HG03460 (cell line): ENCODE data around the gene STIMATE.

Experiments
- ATAC-seq: cut with Tn5 transposase; IDR thresholded peaks from one replicate; pipeline ENCODE4 v1.9.1; 2021; ENCODE audit not compliant: unreplicated experiment

Gene STIMATE

DNA sequence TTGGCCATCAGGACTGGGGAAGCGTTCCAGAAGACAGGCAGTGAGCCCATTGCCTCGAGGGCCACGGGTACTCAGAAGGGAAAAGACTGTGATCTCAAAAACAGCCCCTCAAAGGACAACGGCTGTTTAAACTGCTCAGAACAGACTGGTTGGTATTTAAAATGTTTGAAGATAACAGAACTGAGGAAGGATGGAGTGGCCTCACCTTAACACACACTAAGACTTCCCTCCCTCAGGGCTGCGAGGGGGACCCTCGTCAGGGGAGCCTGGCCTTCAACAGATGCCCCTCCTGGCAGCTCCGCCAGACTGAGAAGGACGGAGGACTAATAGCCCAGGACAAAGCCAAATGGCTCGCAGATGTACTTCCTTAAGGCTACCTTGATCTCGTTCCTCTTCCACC is 2.6 kb downstream of the STIMATE start:
- ATAC-seq: no peak

DNA sequence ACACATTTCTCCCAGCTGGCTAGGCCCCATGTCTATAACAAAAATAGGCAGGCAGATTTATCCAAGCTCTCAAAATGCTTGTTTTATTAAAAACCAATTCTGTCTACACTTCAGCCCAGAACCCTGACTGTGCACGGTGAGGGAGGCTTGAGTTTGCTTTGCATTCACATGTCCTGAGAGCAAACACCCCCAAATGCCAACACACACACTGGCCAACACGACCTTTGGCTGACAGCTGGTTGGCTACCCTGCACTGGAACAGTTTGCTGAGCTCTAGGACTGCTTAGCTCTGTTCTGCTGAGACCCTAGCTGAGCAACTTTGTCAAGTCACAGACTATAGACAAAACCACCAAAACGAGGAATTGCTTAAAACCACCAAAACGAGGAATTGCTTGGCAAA is 3.6 kb downstream of the STIMATE start:
- ATAC-seq: no peak

- no peak for ATAC-seq
Observed at GRCh38 chr3:52892625-52893311, 4.6 kb downstream of the STIMATE start.

DNA sequence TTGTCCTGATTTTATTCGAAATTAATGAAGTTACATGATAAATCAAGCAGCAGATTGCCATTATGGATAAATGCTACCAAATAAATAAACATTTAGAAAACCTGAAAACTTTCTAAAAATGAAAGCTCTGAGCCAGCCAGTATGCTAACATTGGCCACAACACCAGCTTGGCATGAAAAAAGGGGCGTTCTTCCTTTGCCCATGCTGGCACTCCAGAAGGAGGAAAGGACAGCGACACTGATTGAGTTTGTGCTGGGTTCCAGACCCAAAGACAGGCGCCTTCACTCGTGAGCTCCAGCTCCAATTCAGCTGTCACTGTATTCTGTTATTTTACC is 5.1 kb downstream of the STIMATE start:
- no peak for ATAC-seq

DNA sequence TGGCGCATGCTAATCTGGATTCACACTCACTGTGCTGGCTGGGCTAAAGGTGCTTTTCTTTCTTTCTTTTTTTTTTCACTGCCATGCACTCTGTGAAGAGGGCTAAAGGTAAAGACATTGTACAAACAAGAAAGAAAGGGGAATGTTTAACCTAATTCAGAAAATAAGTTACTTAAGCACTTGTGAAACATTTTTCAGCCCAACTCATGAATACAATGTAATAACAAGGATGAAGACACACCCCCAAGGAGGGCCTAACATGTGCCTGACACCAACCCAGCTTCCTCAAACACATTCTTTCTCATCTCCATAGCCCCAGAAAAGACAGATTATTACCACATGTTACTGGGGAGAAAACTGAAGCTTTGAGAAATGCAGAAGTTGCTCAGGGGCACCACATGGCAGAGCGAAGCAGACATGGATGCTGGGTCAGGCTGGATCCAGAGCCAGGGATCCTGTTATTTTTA is 5.7 kb downstream of the STIMATE start:
- ATAC-seq: no peak

GRCh38 chr3:52891164-52891563 is 6.2 kb downstream of the STIMATE start:
- ATAC-seq: no peak

GRCh38 chr3:52890735-52891134 is 6.6 kb downstream of the STIMATE start:
- ATAC-seq: no peak

DNA sequence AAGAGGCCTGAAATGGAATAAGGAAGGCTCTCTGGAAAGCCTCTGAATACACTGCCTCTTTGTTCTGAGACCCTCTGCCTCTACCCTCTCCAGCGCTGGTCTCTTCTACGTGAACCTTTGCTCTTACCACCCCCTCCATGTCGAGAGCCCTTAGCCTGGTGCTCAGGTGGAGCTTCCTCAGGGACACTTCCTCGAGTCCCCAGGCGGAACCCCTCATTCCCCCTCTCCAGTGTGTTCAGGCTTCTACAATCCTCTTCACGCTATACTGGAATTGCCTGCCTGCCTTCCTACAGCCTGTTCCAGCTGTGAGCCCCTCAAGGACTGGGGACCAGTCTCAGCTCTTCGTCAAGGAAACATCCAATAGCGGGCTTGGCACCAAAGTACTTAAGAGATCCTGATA is 7.4 kb downstream of the STIMATE start:
- ATAC-seq: no peak

DNA sequence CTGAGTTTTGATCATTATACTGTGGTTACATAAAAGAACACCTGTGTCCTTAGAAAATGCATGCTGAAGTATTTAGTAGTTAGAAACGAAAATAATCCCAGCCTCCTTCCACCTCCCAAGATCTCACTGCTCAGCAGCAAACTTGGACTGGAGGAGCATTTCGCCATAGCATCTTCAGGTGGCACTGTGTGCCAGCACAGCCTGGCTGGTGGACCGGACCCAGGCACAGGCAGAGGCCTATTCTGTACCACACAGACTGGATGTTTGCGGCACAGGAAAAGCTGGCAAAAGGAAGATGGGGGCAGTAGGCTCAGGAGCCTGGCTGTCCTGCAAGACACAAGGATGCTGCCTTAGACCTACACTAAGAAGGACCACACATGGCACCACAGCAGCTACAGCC is 10.2 kb downstream of the STIMATE start:
- ATAC-seq: no peak

DNA sequence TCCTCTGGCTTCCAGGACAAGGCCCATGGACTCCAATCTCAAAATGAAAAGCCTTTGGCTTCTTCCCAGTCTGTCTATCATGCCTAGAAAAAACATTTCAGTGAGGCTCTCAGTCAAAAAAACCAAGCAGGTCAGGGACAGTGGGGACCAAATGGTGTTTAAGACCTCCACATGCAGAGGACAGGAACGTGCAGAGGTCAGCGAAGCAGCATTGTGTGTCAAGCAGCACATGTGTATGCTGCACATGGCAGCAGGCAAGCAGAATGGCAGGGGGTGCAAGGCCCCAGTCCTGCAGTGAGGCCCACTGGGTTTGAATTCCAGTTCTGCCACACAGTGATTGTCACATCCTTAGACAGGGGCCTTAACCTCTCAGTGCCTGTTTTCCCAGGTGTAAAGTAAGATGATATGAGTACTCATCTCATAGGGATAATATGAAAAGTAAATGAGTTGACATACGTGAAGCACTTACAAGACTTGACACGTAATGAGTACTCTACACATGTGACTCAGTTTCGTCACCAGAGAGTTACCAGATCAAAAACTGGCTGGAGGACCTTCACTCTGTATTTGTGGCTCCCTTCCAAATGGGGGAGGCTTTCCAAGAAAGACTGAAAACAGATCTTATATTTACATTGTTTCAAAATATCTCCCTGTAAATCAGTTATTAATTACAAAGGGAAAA is 11.2 kb downstream of the STIMATE start:
- no peak for ATAC-seq

- ATAC-seq: no peak
Observed at GRCh38 chr3:52882377-52882776, 15.0 kb downstream of the STIMATE start.

GRCh38 chr3:52881871-52882270 is 15.5 kb downstream of the STIMATE start:
- ATAC-seq: no peak

DNA sequence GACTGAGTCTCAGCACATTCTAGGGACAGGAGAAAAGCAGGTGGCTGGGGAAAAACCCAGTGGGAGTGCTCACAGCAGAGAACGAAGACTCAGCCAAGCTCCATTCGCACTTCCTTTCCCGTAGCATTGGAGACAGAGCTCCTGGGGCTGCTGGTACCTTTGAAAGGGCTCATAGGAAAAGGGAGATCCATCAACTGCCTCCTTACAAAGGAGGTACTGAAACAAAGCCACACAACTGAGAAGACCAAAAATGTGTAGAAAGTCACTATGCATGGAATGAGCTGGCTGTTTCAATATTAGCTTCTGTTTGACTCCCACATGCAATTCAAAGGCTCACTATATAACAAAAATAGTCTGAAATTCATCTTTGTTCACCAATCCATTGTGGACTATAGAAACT is 16.9 kb downstream of the STIMATE start:
- ATAC-seq: peak; percentile 73

GRCh38 chr3:52880047-52880446 is 17.3 kb downstream of the STIMATE start:
- ATAC-seq: no peak

GRCh38 chr3:52879581-52879980 is 17.8 kb downstream of the STIMATE start:
- ATAC-seq: no peak

- ATAC-seq: no peak
Observed at GRCh38 chr3:52879090-52879489, 18.3 kb downstream of the STIMATE start.

DNA sequence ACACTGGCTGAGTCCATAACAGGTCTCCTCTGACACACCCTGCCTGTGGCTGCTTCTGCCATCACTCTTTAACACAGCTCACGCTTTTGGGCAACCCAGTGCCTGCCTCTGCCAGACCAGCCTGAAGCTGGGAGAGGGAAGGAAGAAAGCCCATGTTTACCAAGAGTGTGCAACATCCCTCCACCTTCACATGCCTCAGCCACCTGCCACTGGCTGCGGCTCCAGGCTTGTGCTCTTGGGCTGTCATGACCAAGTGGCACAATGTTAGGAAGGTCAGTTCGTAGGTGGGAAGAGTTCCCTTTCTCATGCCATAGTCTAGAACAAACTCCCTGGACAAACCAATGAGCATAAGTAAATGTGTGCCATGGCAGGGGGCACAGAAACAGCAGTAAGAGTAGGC is 20.3 kb downstream of the STIMATE start:
- ATAC-seq: no peak

DNA sequence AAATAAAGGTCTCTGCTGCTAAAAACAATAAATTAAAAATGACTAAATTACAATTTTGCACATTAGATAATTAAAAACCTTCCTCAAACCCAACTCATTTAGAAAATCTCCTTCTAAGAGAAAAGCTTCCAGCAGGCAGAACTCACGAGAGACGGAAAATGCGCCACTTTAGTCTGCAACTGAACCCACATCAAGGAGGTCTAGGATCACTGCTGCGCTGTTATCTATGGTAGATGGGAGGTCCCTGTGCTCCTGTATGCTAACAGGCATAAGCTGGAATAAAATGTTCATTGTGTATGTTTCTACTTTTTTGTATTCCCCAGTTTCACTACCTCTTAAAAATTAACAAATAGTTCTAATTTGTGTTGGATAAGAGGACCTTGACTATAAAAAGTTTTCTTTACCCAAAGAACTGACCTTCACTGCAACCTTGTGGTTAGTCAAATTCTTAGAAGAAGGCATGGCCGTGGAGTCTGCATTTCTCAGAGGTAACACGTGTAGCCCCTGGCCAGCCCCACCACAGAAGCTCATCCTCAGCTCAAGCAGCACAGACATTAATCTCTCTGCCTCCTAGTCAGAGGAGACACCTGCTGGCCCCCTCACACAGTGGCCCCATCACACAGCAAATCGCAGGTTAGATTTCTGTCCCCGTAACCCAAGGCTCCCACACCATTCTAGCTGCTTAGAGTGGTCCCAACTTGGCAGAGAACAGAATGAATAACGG is 22.3 kb downstream of the STIMATE start:
- ATAC-seq: no peak

- ATAC-seq: no peak
Observed at GRCh38 chr3:52874160-52874701, 23.1 kb downstream of the STIMATE start.

GRCh38 chr3:52873433-52874159 is 23.8 kb downstream of the STIMATE start:
- no peak for ATAC-seq

DNA sequence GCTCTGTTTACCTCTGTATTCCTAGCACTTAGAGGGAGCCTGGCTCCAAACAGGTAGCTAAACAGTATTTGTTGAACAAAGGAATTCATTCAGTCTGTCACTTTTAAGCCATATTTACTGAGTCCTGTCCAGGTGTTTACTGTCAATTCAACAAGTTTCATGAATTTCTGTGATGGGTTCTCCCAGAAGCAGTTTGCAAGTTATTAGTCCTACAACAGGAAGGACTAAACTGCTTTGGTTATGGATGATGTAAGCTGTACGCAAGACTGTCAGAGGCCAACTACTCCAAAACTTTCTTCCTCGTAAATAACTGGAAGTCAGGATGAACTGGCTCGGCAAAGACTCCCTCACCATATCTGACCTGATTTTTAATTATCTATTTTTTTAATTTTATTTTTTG is 25.1 kb downstream of the STIMATE start:
- ATAC-seq: no peak
